Adrenal gland (tissue), 5 donors: ENCODE data around the gene TSPAN9.

Source experiments
- POLR2A ChIP-seq, 2 donors: fragments of 450-650 bp; IDR thresholded peaks; one replicate each; pipeline ENCODE4 v1.6.1; 2017; ENCODE audit warnings: antibody characterized with exemption in 2 of 2, mild to moderate bottlenecking in 2 of 2, moderate library complexity in 1 of 2
- TF ChIP-seq, protein P1 (sequence below), 6 experiments: fragments of 450-650 bp in 4 of 6; fragments of 200-600 bp in 2 of 6; sonication (generic) in 1 of 6; IDR thresholded peaks; 1 replicate in 5 of 6; 2 replicates in 1 of 6; pipeline versions ENCODE4 v1.5.1 to v1.8.0; 2016 to 2021; ENCODE audit warnings: antibody characterized with exemption in 6 of 6, mild to moderate bottlenecking in 2 of 6, moderate library complexity in 1 of 6
- donor health status: DM: no; HTN: no; CAD: no.

DNA sequence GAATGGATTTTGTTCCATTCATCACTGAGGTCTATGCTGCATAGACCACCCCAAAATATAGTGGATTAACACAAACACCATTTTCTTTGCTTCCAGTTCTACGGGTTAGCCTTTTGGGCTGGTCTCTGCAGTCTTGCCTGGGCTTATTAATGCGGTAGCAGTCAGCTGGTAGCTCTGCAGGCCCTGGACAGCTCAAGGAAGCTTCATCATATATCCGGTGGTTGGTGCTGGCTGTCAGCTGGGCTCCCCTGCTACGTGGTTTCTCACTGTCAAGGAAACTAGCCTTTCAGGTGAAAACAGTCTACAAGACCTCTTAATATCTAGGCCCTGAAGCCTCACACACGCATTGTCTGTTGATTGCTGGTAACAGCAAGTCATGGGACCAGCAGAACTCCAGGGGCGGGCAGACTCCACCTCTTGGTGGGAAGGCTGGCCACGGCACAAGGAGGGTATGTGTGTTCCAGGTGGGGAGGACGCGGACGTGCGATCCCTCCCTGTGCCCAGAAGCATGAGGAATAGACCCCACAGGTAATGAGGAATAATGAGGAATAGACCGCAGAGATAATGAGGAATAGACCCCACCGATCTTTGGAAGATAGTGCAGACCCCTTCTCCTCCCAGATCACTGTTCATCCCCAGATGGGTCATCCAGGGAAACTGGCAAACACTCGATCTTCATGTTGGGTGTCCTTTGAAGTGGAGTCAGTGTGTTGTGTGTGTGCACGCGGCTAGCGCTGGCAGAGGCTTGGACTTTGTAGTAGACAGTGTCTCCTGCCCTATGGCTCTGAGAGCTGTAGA, 13.3 kb downstream of the TSPAN9 start:
- TF ChIP-seq, protein P1, sequence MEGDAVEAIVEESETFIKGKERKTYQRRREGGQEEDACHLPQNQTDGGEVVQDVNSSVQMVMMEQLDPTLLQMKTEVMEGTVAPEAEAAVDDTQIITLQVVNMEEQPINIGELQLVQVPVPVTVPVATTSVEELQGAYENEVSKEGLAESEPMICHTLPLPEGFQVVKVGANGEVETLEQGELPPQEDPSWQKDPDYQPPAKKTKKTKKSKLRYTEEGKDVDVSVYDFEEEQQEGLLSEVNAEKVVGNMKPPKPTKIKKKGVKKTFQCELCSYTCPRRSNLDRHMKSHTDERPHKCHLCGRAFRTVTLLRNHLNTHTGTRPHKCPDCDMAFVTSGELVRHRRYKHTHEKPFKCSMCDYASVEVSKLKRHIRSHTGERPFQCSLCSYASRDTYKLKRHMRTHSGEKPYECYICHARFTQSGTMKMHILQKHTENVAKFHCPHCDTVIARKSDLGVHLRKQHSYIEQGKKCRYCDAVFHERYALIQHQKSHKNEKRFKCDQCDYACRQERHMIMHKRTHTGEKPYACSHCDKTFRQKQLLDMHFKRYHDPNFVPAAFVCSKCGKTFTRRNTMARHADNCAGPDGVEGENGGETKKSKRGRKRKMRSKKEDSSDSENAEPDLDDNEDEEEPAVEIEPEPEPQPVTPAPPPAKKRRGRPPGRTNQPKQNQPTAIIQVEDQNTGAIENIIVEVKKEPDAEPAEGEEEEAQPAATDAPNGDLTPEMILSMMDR (IDR thresholded peaks at IDR 0.05): no peak
- no peak for TF ChIP-seq POLR2A (IDR thresholded peaks at IDR 0.05)
